Erythroblast (primary cell): ENCODE measurements around the gene ASAP2.
"Not testable (repeated sequence)": the region's sequence is repeated elsewhere in the genome, so short reads cannot be mapped to it uniquely, and the experiment has no call there.

Source experiments
- DNase-seq, 2 experiments: peaks; one replicate each; lab custom pipeline; 2025; lab: John Stamatoyannopoulos, UW
- GATA1 ChIP-seq: IDR thresholded peaks from 2 replicates; pipeline ENCODE4 v1.6.1; 2011; ENCODE audit warnings: low read depth, mild to moderate bottlenecking, control low read depth, low read length, moderate library complexity
- POLR2A ChIP-seq: IDR thresholded peaks from 2 replicates; pipeline ENCODE4 v1.6.1; 2011; ENCODE audit warnings: mild to moderate bottlenecking, low read length

The ASAP2 gene

GRCh38 chr2:9397201-9397600 lies 190.6 kb downstream of the ASAP2 start:
- no peak for TF ChIP-seq POLR2A
- no peak for TF ChIP-seq GATA1
- no peak for DNase-seq

- not testable (repeated sequence) for DNase-seq
Measured at GRCh38 chr2:9398251-9398650, 191.6 kb downstream of the ASAP2 start.

- no peak for DNase-seq
- TF ChIP-seq POLR2A, result no peak
- TF ChIP-seq GATA1, result no peak
Measured at GRCh38 chr2:9398881-9399780, 192.5 kb downstream of the ASAP2 start.

GRCh38 chr2:9400268-9401058 lies 193.9 kb downstream of the ASAP2 start:
- no peak for DNase-seq
- TF ChIP-seq POLR2A (no peak), GATA1 (no peak)

GRCh38 chr2:9401059-9401547 lies 194.5 kb downstream of the ASAP2 start:
- no peak for TF ChIP-seq POLR2A
- no peak for TF ChIP-seq GATA1
- DNase-seq, result no peak

GRCh38 chr2:9401646-9402371 lies 195.2 kb downstream of the ASAP2 start:
- DNase-seq, result no peak
- TF ChIP-seq POLR2A (no peak), GATA1 (no peak)

GRCh38 chr2:9403924-9404323 lies 197.3 kb downstream of the ASAP2 start:
- TF ChIP-seq POLR2A (no peak), GATA1 (no peak)
- DNase-seq, result no peak

DNA sequence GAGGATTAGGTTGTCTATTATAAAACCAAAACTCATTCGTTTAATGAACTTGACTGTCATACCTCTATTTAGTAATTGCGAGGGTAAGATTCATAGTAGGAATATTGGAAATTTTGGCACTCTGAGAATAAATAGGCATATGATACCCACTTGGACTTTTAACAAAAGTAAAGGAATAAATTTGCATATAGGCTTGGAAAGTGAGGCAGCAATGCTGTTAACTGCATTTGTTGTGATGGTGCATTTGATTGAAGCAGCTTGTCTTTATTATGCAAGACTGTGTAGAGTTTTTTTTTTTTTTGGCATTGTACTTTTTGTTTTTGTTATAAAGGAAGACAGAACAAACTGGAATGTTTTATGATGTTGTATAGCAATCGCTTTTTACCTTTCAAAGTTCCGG lies 197.8 kb downstream of the ASAP2 start:
- no peak for TF ChIP-seq GATA1
- no peak for TF ChIP-seq POLR2A
- DNase-seq, result no peak

GRCh38 chr2:9405636-9406035 lies 199.0 kb downstream of the ASAP2 start:
- DNase-seq, result no peak
- TF ChIP-seq GATA1, result no peak
- no peak for TF ChIP-seq POLR2A

DNA sequence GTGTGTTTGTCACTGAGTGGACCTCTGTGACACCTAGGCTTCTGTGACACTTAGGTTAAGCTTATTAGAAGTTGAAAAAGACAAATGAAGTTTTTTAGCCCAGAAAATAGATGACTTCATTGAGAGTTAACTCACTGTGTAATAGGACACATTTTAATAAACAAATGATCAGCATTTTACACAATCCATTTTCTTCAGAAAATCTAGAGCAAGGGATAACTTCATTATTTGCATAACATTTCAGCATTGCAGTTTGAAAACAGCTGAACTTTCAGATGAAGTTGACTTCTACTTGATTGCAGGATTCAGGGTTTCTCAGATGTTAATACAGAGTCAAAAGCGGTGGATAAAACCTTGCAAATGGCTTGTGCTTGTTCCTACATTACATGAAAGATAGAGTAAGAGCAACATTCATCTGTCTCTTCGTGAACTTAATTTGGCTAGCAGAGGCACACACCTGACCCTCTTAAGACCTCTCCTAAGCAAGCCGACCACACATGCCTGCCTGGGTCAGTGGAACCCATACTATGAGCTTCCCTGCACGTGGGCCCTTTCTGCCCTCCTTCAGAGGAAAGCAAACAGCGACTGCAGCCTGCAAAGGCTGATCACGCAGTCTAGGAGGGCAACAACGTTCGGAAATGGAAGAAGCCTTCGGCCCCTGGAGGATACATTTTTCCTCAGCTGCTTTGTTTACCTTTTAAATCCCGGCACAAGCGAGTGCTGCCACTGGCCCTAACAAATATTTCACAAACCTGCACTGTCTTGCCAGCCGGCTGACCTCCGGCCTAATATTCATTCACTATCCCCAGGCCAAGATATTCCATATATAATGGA lies 200.1 kb downstream of the ASAP2 start:
- no peak for TF ChIP-seq GATA1
- DNase-seq, result no peak

GRCh38 chr2:9407363-9407811 lies 200.8 kb downstream of the ASAP2 start:
- TF ChIP-seq GATA1 (no peak), POLR2A (no peak)
- DNase-seq, result no peak

DNA sequence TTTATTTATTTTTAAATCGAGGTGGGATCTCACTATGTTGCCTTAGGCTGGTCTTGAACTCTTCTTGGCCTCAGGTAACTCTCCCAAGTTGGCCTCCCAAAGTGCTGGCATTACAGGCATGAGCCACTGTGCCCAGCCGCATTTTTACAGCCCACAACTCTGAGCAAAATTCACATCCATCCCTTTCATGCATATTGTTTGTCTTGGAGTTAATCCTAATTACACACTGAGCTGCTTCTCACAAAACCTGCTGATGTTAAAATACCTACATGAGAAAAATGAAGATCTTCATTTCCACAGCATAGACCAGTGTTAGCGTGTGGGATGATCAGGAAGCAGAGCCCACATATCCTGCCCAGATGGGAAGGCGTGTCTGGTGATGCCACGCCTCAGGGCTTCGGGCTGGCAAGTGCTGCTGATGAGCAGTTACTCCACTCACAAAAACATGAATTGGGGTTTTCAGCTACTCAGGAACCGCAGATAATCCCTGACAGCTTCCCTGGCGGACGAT lies 202.1 kb downstream of the ASAP2 start:
- no peak for DNase-seq
- TF ChIP-seq GATA1 (no peak), POLR2A (no peak)

DNA sequence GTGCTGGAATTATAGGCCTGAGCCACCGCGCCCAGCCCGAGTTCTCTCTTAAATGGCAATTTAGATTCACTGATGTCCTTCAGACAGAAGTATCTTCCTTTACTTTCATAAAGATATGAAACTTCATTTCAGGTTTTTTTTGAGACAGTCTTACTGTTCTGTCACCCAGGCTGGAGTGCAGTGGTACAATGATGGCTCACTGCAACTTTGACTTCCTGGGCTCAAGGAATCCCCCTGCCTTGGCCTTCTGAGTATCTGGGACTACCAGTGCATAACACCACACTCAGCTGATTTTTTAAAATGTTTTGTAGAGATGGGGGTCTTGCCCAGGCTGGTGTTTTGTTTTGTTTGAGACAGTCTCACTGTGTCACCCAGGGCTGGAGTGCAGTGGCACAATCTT lies 203.5 kb downstream of the ASAP2 start:
- no peak for DNase-seq
- TF ChIP-seq POLR2A (no peak), GATA1 (no peak)
